Tibial nerve (tissue), 3 donors: ENCODE results near the gene IRF1.

Experiments
- POLR2A ChIP-seq, 2 donors: fragments of 450-650 bp; IDR thresholded peaks; one replicate each; pipeline ENCODE4 v1.6.1; 2017; ENCODE audit warnings: antibody characterized with exemption in 2 of 2, mild to moderate bottlenecking in 2 of 2, moderate library complexity in 2 of 2
- TF ChIP-seq, protein P1 (sequence below), 5 experiments: fragments of 200-600 bp in 3 of 5; fragments of 450-650 bp in 2 of 5; sonication (generic) in 3 of 5; IDR thresholded peaks; one replicate each; pipeline ENCODE4 v1.5.1; 2016 to 2019; ENCODE audit warnings: antibody characterized with exemption in 5 of 5, mild to moderate bottlenecking in 3 of 5, moderate library complexity in 2 of 5

DNA sequence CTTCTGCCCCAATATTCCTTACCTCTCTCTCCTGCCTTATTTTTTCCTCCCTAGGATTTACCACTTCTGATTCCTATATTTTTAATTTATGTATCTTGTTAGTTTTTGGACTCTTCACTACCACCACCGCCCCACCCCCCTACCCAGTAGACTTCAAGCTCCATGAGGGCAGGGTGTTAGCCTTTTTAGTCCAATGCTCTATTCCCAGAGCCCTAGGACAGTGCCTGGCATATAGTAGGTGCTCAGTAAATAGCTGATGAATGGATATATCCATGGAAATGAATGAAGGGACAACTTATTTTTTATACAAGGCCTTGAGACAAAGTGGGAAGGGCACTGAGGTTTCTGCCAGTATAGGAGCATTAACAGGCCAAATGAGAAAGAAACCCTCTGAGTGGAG lies 41.5 kb downstream of the IRF1 start:
- no peak for TF ChIP-seq POLR2A (IDR thresholded peaks at IDR 0.05)
- TF ChIP-seq, protein P1, sequence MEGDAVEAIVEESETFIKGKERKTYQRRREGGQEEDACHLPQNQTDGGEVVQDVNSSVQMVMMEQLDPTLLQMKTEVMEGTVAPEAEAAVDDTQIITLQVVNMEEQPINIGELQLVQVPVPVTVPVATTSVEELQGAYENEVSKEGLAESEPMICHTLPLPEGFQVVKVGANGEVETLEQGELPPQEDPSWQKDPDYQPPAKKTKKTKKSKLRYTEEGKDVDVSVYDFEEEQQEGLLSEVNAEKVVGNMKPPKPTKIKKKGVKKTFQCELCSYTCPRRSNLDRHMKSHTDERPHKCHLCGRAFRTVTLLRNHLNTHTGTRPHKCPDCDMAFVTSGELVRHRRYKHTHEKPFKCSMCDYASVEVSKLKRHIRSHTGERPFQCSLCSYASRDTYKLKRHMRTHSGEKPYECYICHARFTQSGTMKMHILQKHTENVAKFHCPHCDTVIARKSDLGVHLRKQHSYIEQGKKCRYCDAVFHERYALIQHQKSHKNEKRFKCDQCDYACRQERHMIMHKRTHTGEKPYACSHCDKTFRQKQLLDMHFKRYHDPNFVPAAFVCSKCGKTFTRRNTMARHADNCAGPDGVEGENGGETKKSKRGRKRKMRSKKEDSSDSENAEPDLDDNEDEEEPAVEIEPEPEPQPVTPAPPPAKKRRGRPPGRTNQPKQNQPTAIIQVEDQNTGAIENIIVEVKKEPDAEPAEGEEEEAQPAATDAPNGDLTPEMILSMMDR (IDR thresholded peaks at IDR 0.05) = no peak
